Stimulated activated CD8-positive, alpha-beta memory T cell treated with anti-CD3 and anti-CD28 coated beads, Interleukin-7, amount 100 ng/mL, for 1 hour (primary cell): ENCODE data around the gene PRKCZ.

Experiments
- DNase-seq, 2 donors: peaks; one replicate each; pipeline ENCODE4 v3.0.0-alpha.2; 2020; ENCODE audit warnings: low read depth in 2 of 2

PRKCZ gene

GRCh38 chr1:2024887-2025286 lies 25.3 kb upstream of the PRKCZ start:
- no peak for DNase-seq

GRCh38 chr1:2025491-2025981 lies 24.7 kb upstream of the PRKCZ start:
- DNase-seq = no peak

GRCh38 chr1:2027961-2028583 lies 22.1 kb upstream of the PRKCZ start:
- no peak for DNase-seq

GRCh38 chr1:2028870-2029560 lies 21.2 kb upstream of the PRKCZ start:
- DNase-seq = no peak

GRCh38 chr1:2029561-2029960 lies 20.6 kb upstream of the PRKCZ start:
- no peak for DNase-seq

- DNase-seq = no peak
These were observed 19.9 kb upstream of the PRKCZ start for GRCh38 chr1:2030076-2030871.

- DNase-seq = no peak
These were observed 18.4 kb upstream of the PRKCZ start for GRCh38 chr1:2031546-2032540.

GRCh38 chr1:2032737-2033136 lies 17.5 kb upstream of the PRKCZ start:
- DNase-seq = no peak

- no peak for DNase-seq
These were observed 17.0 kb upstream of the PRKCZ start for GRCh38 chr1:2033165-2033564.

- no peak for DNase-seq
These were observed 13.9 kb upstream of the PRKCZ start for GRCh38 chr1:2036287-2036686.

- DNase-seq = no peak
These were observed 12.8 kb upstream of the PRKCZ start for GRCh38 chr1:2037314-2037979.

- DNase-seq = no peak
These were observed 12.0 kb upstream of the PRKCZ start for GRCh38 chr1:2038229-2038628.

GRCh38 chr1:2039251-2039650 lies 11.0 kb upstream of the PRKCZ start:
- no peak for DNase-seq

GRCh38 chr1:2041305-2041704 lies 8.9 kb upstream of the PRKCZ start:
- no peak for DNase-seq

GRCh38 chr1:2041887-2042286 lies 8.3 kb upstream of the PRKCZ start:
- no peak for DNase-seq

GRCh38 chr1:2042830-2043773 lies 7.1 kb upstream of the PRKCZ start:
- no peak for DNase-seq

GRCh38 chr1:2043886-2044285 lies 6.3 kb upstream of the PRKCZ start:
- no peak for DNase-seq

- DNase-seq = peak; percentile 64 to 65
These were observed 5.5 kb upstream of the PRKCZ start for GRCh38 chr1:2044510-2045319.
